B cell (primary cell): ENCODE results near the gene SLC6A1. TPM values are rescaled to one million over a fixed set of nuclear protein-coding genes. Genes with fewer than 3 reads are reported as not detected.

Experiments used
- ATAC-seq: fragments of 200-7000 bp; cut with Tn5 transposase; one replicate; pipeline ENCODE4 v1.10.0; 2021; ENCODE audit warnings: low read depth, mild to moderate bottlenecking, moderate number of reproducible peaks, moderate library complexity
- CTCF ChIA-PET: fragments of 350-600 bp; sonication (Branson Sonifier 250); formaldehyde crosslinking; loops from one replicate; lab custom pipeline; 2021; ENCODE audit warnings: antibody characterized with exemption, inconsistent platforms; lab: Charles Lee
- POLR2A ChIA-PET: fragments of 350-600 bp; sonication (Branson Sonifier 250); formaldehyde crosslinking; loops from one replicate; lab custom pipeline; 2021; ENCODE audit warnings: antibody characterized with exemption; lab: Charles Lee
- DNase-seq: peaks from one replicate; pipeline ENCODE4 v3.0.0; 2013
- H2AFZ ChIP-seq: 2 replicates; pipeline ENCODE4 v1.6.1; 2012; ENCODE audit warnings: mild to moderate bottlenecking, low read depth, low read length; ENCODE audit not compliant: insufficient read depth, poor library complexity, severe bottlenecking
- H3K27ac ChIP-seq, 2 donors: 1 replicate in 1 of 2; 2 replicates in 1 of 2; pipeline ENCODE4 v1.5.1; 2012 to 2013; ENCODE audit warnings: low read length in 2 of 2, mild to moderate bottlenecking in 2 of 2, moderate library complexity in 1 of 2
- H3K27me3 ChIP-seq, 4 experiments: fragments of 200-600 bp in 1 of 4; sonication (generic) in 1 of 4; replicated peaks in 1 of 4; 1 replicate in 2 of 4; 2 replicates in 2 of 4; pipeline versions ENCODE4 v1.6.1 to v1.7.0; 2013 to 2016; ENCODE audit warnings: low read length in 3 of 4, mild to moderate bottlenecking in 2 of 4, mixed read lengths in 1 of 4, moderate library complexity in 1 of 4; ENCODE audit not compliant: insufficient read depth in 4 of 4, control insufficient read depth in 3 of 4; ENCODE audit errors: control extremely low read depth in 1 of 4
- H3K36me3 ChIP-seq, 2 experiments: replicated peaks in 1 of 2; 1 replicate in 1 of 2; 2 replicates in 1 of 2; pipeline versions ENCODE4 v1.6.1 to v1.7.1; 2013; ENCODE audit warnings: low read length in 1 of 2; ENCODE audit not compliant: insufficient read depth in 2 of 2, control insufficient read depth in 1 of 2; ENCODE audit errors: control extremely low read depth in 1 of 2, extremely low read depth in 1 of 2
- H3K4me1 ChIP-seq, 2 donors: fragments of 200-600 bp in 1 of 2; sonication (generic) in 1 of 2; 1 replicate in 1 of 2; 2 replicates in 1 of 2; pipeline versions ENCODE4 v1.5.1 to v1.6.1; 2013 to 2017; ENCODE audit warnings: low read length in 2 of 2; ENCODE audit not compliant: control insufficient read depth in 2 of 2, insufficient read depth in 2 of 2
- H3K4me2 ChIP-seq: replicated peaks from 2 replicates; pipeline ENCODE3; 2012; ENCODE audit warnings: mild to moderate bottlenecking, low read depth, low read length; ENCODE audit not compliant: poor library complexity, severe bottlenecking
- H3K4me3 ChIP-seq, 5 experiments: fragments of 200-600 bp in 1 of 5; sonication (generic) in 1 of 5; 1 replicate in 3 of 5; 2 replicates in 2 of 5; pipeline versions ENCODE4 v1.5.1 to v1.7.0; 2011 to 2016; ENCODE audit warnings: low read length in 4 of 5, mild to moderate bottlenecking in 4 of 5, low read depth in 2 of 5, control low read depth in 1 of 5, moderate library complexity in 1 of 5; ENCODE audit not compliant: insufficient read depth in 1 of 5; ENCODE audit errors: control extremely low read depth in 1 of 5, extremely low read depth in 1 of 5
- H3K79me2 ChIP-seq: fragments of 200-600 bp; sonication (generic); one replicate; pipeline ENCODE4 v1.6.0; 2016; ENCODE audit warnings: low read length; ENCODE audit not compliant: control insufficient read depth, insufficient read depth
- H3K9ac ChIP-seq: fragments of 200-600 bp; sonication (generic); 2 replicates; pipeline ENCODE4 v1.6.1; 2017; ENCODE audit warnings: mild to moderate bottlenecking, low read length, moderate library complexity
- H3K9me3 ChIP-seq, 3 donors: one replicate each; pipeline versions ENCODE4 v1.6.1 to v1.7.1; 2013; ENCODE audit warnings: low read length in 2 of 3; ENCODE audit not compliant: control insufficient read depth in 2 of 3, insufficient read depth in 1 of 3; ENCODE audit errors: control extremely low read depth in 1 of 3
- H4K20me1 ChIP-seq: 2 replicates; pipeline ENCODE4 v1.6.0; 2012; ENCODE audit warnings: mild to moderate bottlenecking, low read length; ENCODE audit not compliant: insufficient read depth, control insufficient read depth, poor library complexity, severe bottlenecking
- H3K27ac Mint-ChIP-seq: one replicate; pipeline ENCODE4 v1.8.0; 2021; ENCODE audit warnings: mixed read lengths
- H3K27me3 Mint-ChIP-seq: one replicate; pipeline ENCODE4 v1.8.0; 2021; ENCODE audit warnings: mixed read lengths
- H3K4me1 Mint-ChIP-seq: one replicate; pipeline ENCODE4 v1.8.0; 2021; ENCODE audit warnings: mixed read lengths
- H3K4me3 Mint-ChIP-seq: one replicate; pipeline ENCODE4 v1.8.0; 2021; ENCODE audit warnings: mixed read lengths
- H3K9me3 Mint-ChIP-seq: one replicate; pipeline ENCODE4 v1.8.0; 2022; ENCODE audit warnings: mixed read lengths; ENCODE audit not compliant: insufficient read depth
- EZH2 ChIP-seq: IDR thresholded peaks from 2 replicates; pipeline ENCODE4 v1.6.1; 2012; ENCODE audit warnings: borderline replicate concordance, low read depth, mild to moderate bottlenecking, moderate library complexity, low read length; ENCODE audit not compliant: insufficient read depth, poor library complexity, severe bottlenecking
- WGBS: methylation state at CpG from one replicate; pipeline ENCODE4 v1.1.5; 2013; ENCODE audit warnings: missing lambda C conversion rate; ENCODE audit not compliant: insufficient coverage; 5-methylcytosine and 5-hydroxymethylcytosine counted together
- intact Hi-C: fragments of 100-400 bp; cut with micrococcal nuclease; formaldehyde crosslinking; loops from one replicate; pipeline ENCODE4 v1.10.0; 2022
- polyA plus RNA-seq: library from polyadenylated mRNA; depleted of rRNA; stranded (reverse); fragments of >200 nt; gene quantifications from 2 replicates; pipeline ENCODE4 v1.2.3, GENCODE V29; 2012
- total RNA-seq, 2 donors: library from RNA; stranded (reverse); fragments of 120-200 nt in 1 of 2; gene quantifications; 1 replicate in 1 of 2; 2 replicates in 1 of 2; pipeline versions ENCODE4 v1.2.3 to v1.2.4, GENCODE V29; 2013 to 2022
- TF ChIP-seq, protein P1 (sequence below): fragments of 200-600 bp; IDR thresholded peaks from one replicate; pipeline ENCODE4 v1.8.0; 2022; ENCODE audit warnings: antibody characterized with exemption, mild to moderate bottlenecking

SLC6A1 gene
- total and polyA plus RNA-seq, 2 donors (not counting 1 experiment from before 2014, with no cell fraction given): not detected

DNA sequence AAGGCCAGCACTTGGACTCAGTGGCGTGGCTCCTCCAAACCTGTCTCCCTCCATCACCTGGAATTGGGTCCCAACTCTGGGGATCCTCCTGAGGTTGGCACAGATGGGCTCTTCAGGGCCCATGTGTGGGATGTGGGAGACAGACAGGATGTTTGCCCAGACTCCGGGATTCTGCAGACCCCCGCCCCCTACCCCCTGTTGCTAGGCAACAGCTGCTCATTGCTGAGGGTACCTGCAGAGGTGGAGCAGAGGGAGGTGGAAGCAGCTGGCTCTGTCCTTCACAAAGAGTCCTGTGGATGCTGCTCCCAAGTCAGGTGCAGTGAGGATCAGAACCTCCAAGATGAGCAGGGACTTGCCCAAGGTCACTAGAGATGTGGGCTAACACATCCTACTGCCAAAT is 40.0 kb upstream of the SLC6A1 start:
- TF ChIP-seq EZH2: no peak
- TF ChIP-seq, protein P1, sequence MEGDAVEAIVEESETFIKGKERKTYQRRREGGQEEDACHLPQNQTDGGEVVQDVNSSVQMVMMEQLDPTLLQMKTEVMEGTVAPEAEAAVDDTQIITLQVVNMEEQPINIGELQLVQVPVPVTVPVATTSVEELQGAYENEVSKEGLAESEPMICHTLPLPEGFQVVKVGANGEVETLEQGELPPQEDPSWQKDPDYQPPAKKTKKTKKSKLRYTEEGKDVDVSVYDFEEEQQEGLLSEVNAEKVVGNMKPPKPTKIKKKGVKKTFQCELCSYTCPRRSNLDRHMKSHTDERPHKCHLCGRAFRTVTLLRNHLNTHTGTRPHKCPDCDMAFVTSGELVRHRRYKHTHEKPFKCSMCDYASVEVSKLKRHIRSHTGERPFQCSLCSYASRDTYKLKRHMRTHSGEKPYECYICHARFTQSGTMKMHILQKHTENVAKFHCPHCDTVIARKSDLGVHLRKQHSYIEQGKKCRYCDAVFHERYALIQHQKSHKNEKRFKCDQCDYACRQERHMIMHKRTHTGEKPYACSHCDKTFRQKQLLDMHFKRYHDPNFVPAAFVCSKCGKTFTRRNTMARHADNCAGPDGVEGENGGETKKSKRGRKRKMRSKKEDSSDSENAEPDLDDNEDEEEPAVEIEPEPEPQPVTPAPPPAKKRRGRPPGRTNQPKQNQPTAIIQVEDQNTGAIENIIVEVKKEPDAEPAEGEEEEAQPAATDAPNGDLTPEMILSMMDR: no peak
- intact Hi-C loops: no loop called here
- peaks cover 14% of the 10 kb centered on the region for H3K27me3 Mint-ChIP-seq

DNA sequence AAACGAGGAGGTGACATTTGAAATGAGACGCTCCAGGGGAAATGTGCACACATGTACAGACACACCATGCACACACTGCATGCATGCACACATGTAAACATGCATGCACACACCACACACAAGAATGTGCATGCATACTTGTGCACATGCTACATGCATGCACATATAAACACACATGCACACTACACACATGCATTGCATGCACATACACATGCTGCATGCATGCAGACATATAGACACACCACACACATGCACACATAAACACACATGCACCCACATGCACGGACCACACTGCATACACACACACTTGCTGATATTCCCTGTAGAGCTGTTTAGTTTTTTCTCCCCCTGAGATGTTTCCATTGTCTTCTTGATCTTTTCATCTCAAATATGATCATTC is 37.8 kb upstream of the SLC6A1 start:
- ChIA-PET CTCF (no interaction called here), POLR2A (no interaction called here)
- peaks cover 0 to 7% (median 0%) of the 10 kb centered on the region in 4 experiments for H3K27me3 ChIP-seq
- intact Hi-C loops: no loop called here
- no peaks in the 10 kb centered on the region for H3K4me1 ChIP-seq
- no peak for ATAC-seq
- no peaks in the 10 kb centered on the region for H4K20me1 ChIP-seq
- no peak overlapping the region for H3K4me3 ChIP-seq
- H3K9me3 Mint-ChIP-seq: no peaks in the 10 kb centered on the region
- H3K27ac Mint-ChIP-seq: no peak overlapping the region
- no peaks in the 10 kb centered on the region for H3K4me1 Mint-ChIP-seq
- no peak overlapping the region for H3K27ac ChIP-seq
- TF ChIP-seq, protein P1: no peak
- TF ChIP-seq EZH2: no peak
- H3K4me3 Mint-ChIP-seq: no peak overlapping the region
- no peak overlapping the region for H3K4me2 ChIP-seq
- H3K79me2 ChIP-seq: no peaks in the 10 kb centered on the region
- no peak for DNase-seq
- H3K9me3 ChIP-seq: no peaks in the 10 kb centered on the region
- no peaks in the 10 kb centered on the region for H3K36me3 ChIP-seq
- H2AFZ ChIP-seq: no peak overlapping the region
- WGBS: 77% methylated on average over 3 of the region's 3 CpGs
- no peak overlapping the region for H3K9ac ChIP-seq
- peaks cover 10% of the 10 kb centered on the region for H3K27me3 Mint-ChIP-seq

More for the DNA sequence above, 40.0 kb upstream of the SLC6A1 start:
- Mint-ChIP-seq H3K9me3 (no peaks in the 10 kb centered on the region), H3K4me1 (no peaks in the 10 kb centered on the region), H3K4me3 (no peak overlapping the region), H3K27ac (no peak overlapping the region)
- Histone ChIP-seq H3K4me3 (no peak overlapping the region), H3K4me1 (no peaks in the 10 kb centered on the region), H3K36me3 (no peaks in the 10 kb centered on the region), H3K4me2 (no peak overlapping the region), H3K9me3 (no peaks in the 10 kb centered on the region), H3K79me2 (no peaks in the 10 kb centered on the region), H3K9ac (no peak overlapping the region), H3K27ac (no peak overlapping the region), H4K20me1 (no peaks in the 10 kb centered on the region), H2AFZ (no peak overlapping the region), H3K27me3 (peaks cover 0 to 2% (median 0%) of the 10 kb centered on the region in 4 experiments)
- ChIA-PET POLR2A (no interaction called here), CTCF (no interaction called here)
- 53% methylated on average over 2 of the region's 3 CpGs for WGBS
- DNase-seq (no peak), ATAC-seq (no peak)
